T-helper 1 cell treated with Interleukin-12 subunit alpha and Interleukin-12 subunit beta and Interleukin-4 antibody, amounts not matched to agents 30 μg/mL and 1 μg/mL, for 36 hours (primary cell): ENCODE results near the gene NPAS3.
"Not testable (repeated sequence)": the region's sequence is repeated elsewhere in the genome, so short reads cannot be mapped to it uniquely, and the experiment has no call there.

Experiments used
- H3K27ac Mint-ChIP-seq: one replicate; pipeline ENCODE4 v1.8.0; 2021; ENCODE audit warnings: mild to moderate bottlenecking, mixed read lengths
- H3K27me3 Mint-ChIP-seq: one replicate; pipeline ENCODE4 v1.8.0; 2021; ENCODE audit warnings: low read depth, mixed read lengths
- H3K36me3 Mint-ChIP-seq: one replicate; pipeline ENCODE4 v1.8.0; 2021; ENCODE audit warnings: low read depth, mixed read lengths
- H3K4me1 Mint-ChIP-seq: one replicate; pipeline ENCODE4 v1.8.0; 2021; ENCODE audit warnings: low read depth, mixed read lengths
- H3K4me3 Mint-ChIP-seq: one replicate; pipeline ENCODE4 v1.8.0; 2021; ENCODE audit warnings: mild to moderate bottlenecking, moderate library complexity, mixed read lengths
- H3K9me3 Mint-ChIP-seq: one replicate; pipeline ENCODE4 v1.8.0; 2021; ENCODE audit warnings: mixed read lengths

NPAS3 gene

GRCh38 chr14:33062476-33062875 lies 123.8 kb downstream of the NPAS3 start:
- Mint-ChIP-seq H3K9me3 (peaks cover 4% of the 10 kb centered on the region), H3K27ac (no peak overlapping the region), H3K4me1 (no peaks in the 10 kb centered on the region), H3K4me3 (no peak overlapping the region), H3K36me3 (no peaks in the 10 kb centered on the region), H3K27me3 (no peaks in the 10 kb centered on the region)

- Mint-ChIP-seq H3K27me3 (no peaks in the 10 kb centered on the region), H3K4me3 (no peak overlapping the region), H3K36me3 (no peaks in the 10 kb centered on the region), H3K4me1 (no peaks in the 10 kb centered on the region), H3K27ac (no peak overlapping the region), H3K9me3 (peaks cover 4% of the 10 kb centered on the region)
These were observed 124.2 kb downstream of the NPAS3 start for GRCh38 chr14:33062881-33063280.

GRCh38 chr14:33063521-33063920 lies 124.8 kb downstream of the NPAS3 start:
- H3K9me3 Mint-ChIP-seq = peaks cover 4% of the 10 kb centered on the region
- no peak overlapping the region for H3K4me3 Mint-ChIP-seq
- no peaks in the 10 kb centered on the region for H3K4me1 Mint-ChIP-seq
- H3K27ac Mint-ChIP-seq = no peak overlapping the region
- H3K27me3 Mint-ChIP-seq = no peaks in the 10 kb centered on the region
- no peaks in the 10 kb centered on the region for H3K36me3 Mint-ChIP-seq

GRCh38 chr14:33065634-33066033 lies 127.0 kb downstream of the NPAS3 start:
- H3K27me3 Mint-ChIP-seq = no peaks in the 10 kb centered on the region

GRCh38 chr14:33068040-33068439 lies 129.4 kb downstream of the NPAS3 start:
- H3K4me3 Mint-ChIP-seq = no peak overlapping the region
- H3K9me3 Mint-ChIP-seq = no peaks in the 10 kb centered on the region
- H3K36me3 Mint-ChIP-seq = no peaks in the 10 kb centered on the region
- H3K27ac Mint-ChIP-seq = no peak overlapping the region
- no peaks in the 10 kb centered on the region for H3K4me1 Mint-ChIP-seq
- no peaks in the 10 kb centered on the region for H3K27me3 Mint-ChIP-seq

More at GRCh38 chr14:33065634-33066033, 127.0 kb downstream of the NPAS3 start:
- no peaks in the 10 kb centered on the region for H3K9me3 Mint-ChIP-seq
- H3K4me1 Mint-ChIP-seq = no peaks in the 10 kb centered on the region
- no peak overlapping the region for H3K27ac Mint-ChIP-seq
- H3K36me3 Mint-ChIP-seq = no peaks in the 10 kb centered on the region
- no peak overlapping the region for H3K4me3 Mint-ChIP-seq

GRCh38 chr14:33068626-33069025 lies 129.9 kb downstream of the NPAS3 start:
- Mint-ChIP-seq H3K27ac (no peak overlapping the region), H3K9me3 (no peaks in the 10 kb centered on the region), H3K4me1 (no peaks in the 10 kb centered on the region), H3K36me3 (no peaks in the 10 kb centered on the region), H3K27me3 (no peaks in the 10 kb centered on the region), H3K4me3 (no peak overlapping the region)

- Mint-ChIP-seq H3K4me3 (no peak overlapping the region), H3K36me3 (no peaks in the 10 kb centered on the region), H3K9me3 (no peaks in the 10 kb centered on the region), H3K27ac (no peak overlapping the region), H3K27me3 (no peaks in the 10 kb centered on the region), H3K4me1 (no peaks in the 10 kb centered on the region)
These were observed 131.8 kb downstream of the NPAS3 start for GRCh38 chr14:33070475-33070874.

- H3K4me1 Mint-ChIP-seq = no peaks in the 10 kb centered on the region
- no peak overlapping the region for H3K4me3 Mint-ChIP-seq
These were observed 134.3 kb downstream of the NPAS3 start for GRCh38 chr14:33073023-33073422.

GRCh38 chr14:33081259-33081658 lies 142.6 kb downstream of the NPAS3 start:
- Mint-ChIP-seq H3K4me3 (no peak overlapping the region), H3K4me1 (no peaks in the 10 kb centered on the region), H3K36me3 (no peaks in the 10 kb centered on the region), H3K27me3 (no peaks in the 10 kb centered on the region), H3K27ac (no peak overlapping the region), H3K9me3 (no peaks in the 10 kb centered on the region)

More at GRCh38 chr14:33073023-33073422, 134.3 kb downstream of the NPAS3 start:
- no peak overlapping the region for H3K27ac Mint-ChIP-seq
- no peaks in the 10 kb centered on the region for H3K27me3 Mint-ChIP-seq
- H3K9me3 Mint-ChIP-seq = no peaks in the 10 kb centered on the region
- H3K36me3 Mint-ChIP-seq = no peaks in the 10 kb centered on the region

GRCh38 chr14:33085799-33086198 lies 147.1 kb downstream of the NPAS3 start:
- H3K4me1 Mint-ChIP-seq = no peaks in the 10 kb centered on the region
- peaks cover 13% of the 10 kb centered on the region for H3K9me3 Mint-ChIP-seq
- H3K27ac Mint-ChIP-seq = no peak overlapping the region
- no peak overlapping the region for H3K4me3 Mint-ChIP-seq
- H3K27me3 Mint-ChIP-seq = no peaks in the 10 kb centered on the region
- H3K36me3 Mint-ChIP-seq = no peaks in the 10 kb centered on the region

- H3K27ac Mint-ChIP-seq, H3K27me3 Mint-ChIP-seq, H3K36me3 Mint-ChIP-seq, H3K4me3 Mint-ChIP-seq, H3K4me1 Mint-ChIP-seq: not testable (repeated sequence)
- H3K9me3 Mint-ChIP-seq = peaks cover 18% of the 10 kb centered on the region
These were observed 149.6 kb downstream of the NPAS3 start for GRCh38 chr14:33088274-33088673.

- Mint-ChIP-seq H3K36me3 (no peaks in the 10 kb centered on the region), H3K27me3 (no peaks in the 10 kb centered on the region), H3K9me3 (peaks cover 8% of the 10 kb centered on the region), H3K4me1 (no peaks in the 10 kb centered on the region), H3K27ac (no peak overlapping the region), H3K4me3 (no peak overlapping the region)
These were observed 159.3 kb downstream of the NPAS3 start for GRCh38 chr14:33098016-33098415.

- Mint-ChIP-seq H3K27me3 (no peaks in the 10 kb centered on the region), H3K27ac (no peak overlapping the region), H3K36me3 (no peaks in the 10 kb centered on the region), H3K9me3 (peaks cover 3% of the 10 kb centered on the region), H3K4me3 (no peak overlapping the region), H3K4me1 (no peaks in the 10 kb centered on the region)
These were observed 164.8 kb downstream of the NPAS3 start for GRCh38 chr14:33103489-33103888.

GRCh38 chr14:33103966-33104365 lies 165.3 kb downstream of the NPAS3 start:
- H3K4me1 Mint-ChIP-seq = no peaks in the 10 kb centered on the region
- H3K9me3 Mint-ChIP-seq = peaks cover 3% of the 10 kb centered on the region
- no peak overlapping the region for H3K4me3 Mint-ChIP-seq
- H3K36me3 Mint-ChIP-seq = no peaks in the 10 kb centered on the region
- no peak overlapping the region for H3K27ac Mint-ChIP-seq
- H3K27me3 Mint-ChIP-seq = no peaks in the 10 kb centered on the region

- Mint-ChIP-seq H3K4me3 (no peak overlapping the region), H3K36me3 (no peaks in the 10 kb centered on the region), H3K9me3 (peaks cover 10% of the 10 kb centered on the region), H3K4me1 (no peaks in the 10 kb centered on the region), H3K27me3 (no peaks in the 10 kb centered on the region), H3K27ac (no peak overlapping the region)
These were observed 172.2 kb downstream of the NPAS3 start for GRCh38 chr14:33110737-33111443.

GRCh38 chr14:33114331-33114730 lies 175.7 kb downstream of the NPAS3 start:
- no peaks in the 10 kb centered on the region for H3K27me3 Mint-ChIP-seq
- H3K9me3 Mint-ChIP-seq = peaks cover 7% of the 10 kb centered on the region
- H3K27ac Mint-ChIP-seq = no peak overlapping the region
- H3K4me1 Mint-ChIP-seq = no peaks in the 10 kb centered on the region
- no peak overlapping the region for H3K4me3 Mint-ChIP-seq
- H3K36me3 Mint-ChIP-seq = no peaks in the 10 kb centered on the region
